Adipocyte (in vitro differentiated cells): ENCODE results near the gene RBM42.

ENCODE experiments used
- DNase-seq: peaks from one replicate; pipeline ENCODE4 v3.0.0-alpha.2; 2015; ENCODE audit warnings: low read depth
- H3K27me3 ChIP-seq: replicated peaks from 2 replicates; pipeline ENCODE4 v1.7.0; 2013; ENCODE audit warnings: mild to moderate bottlenecking, low read length, moderate library complexity; ENCODE audit not compliant: control insufficient read depth, insufficient read depth
- H3K36me3 ChIP-seq: 2 replicates; pipeline ENCODE4 v1.7.0; 2013; ENCODE audit warnings: low read length, mild to moderate bottlenecking, moderate library complexity; ENCODE audit not compliant: control insufficient read depth, insufficient read depth, severe bottlenecking
- H3K4me1 ChIP-seq: 2 replicates; pipeline ENCODE4 v1.7.0; 2013; ENCODE audit warnings: mild to moderate bottlenecking, low read length, moderate library complexity; ENCODE audit not compliant: control insufficient read depth, insufficient read depth
- H3K4me3 ChIP-seq: 2 replicates; pipeline ENCODE4 v1.7.0; 2013; ENCODE audit warnings: mild to moderate bottlenecking, low read length, moderate library complexity
- H3K9ac ChIP-seq: 2 replicates; pipeline ENCODE4 v1.7.0; 2013; ENCODE audit warnings: mild to moderate bottlenecking, low read length, moderate library complexity
- H3K9me3 ChIP-seq: 2 replicates; pipeline ENCODE4 v1.7.0; 2013; ENCODE audit warnings: mild to moderate bottlenecking, low read length, moderate library complexity; ENCODE audit not compliant: control insufficient read depth

Gene RBM42

DNA sequence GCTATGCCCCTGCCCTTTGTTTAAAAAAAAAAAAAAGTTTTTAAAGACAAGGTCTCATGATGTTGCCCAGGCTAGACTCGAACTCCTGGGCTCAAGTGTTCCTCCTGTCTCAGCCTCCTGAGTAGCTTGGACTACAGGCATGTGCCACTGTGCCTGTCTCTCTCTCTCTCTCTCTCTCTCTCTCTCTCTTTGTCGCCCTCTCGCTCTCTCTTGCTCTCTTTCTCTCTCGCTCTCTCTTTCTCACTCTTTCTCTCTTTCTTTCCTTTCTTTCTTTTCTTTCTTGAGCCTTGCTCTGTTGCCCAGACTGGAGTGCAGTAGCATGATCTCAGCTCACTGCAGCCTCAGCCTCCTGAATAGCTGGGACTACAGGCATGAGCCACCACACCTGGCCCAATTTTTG, 26.8 kb downstream of the RBM42 start:
- peaks cover 82% of the 10 kb centered on the region for H3K36me3 ChIP-seq
- no peak overlapping the region for H3K9ac ChIP-seq
- DNase-seq: no peak
- H3K27me3 ChIP-seq: no peaks in the 10 kb centered on the region
- no peaks in the 10 kb centered on the region for H3K4me1 ChIP-seq
- no peak overlapping the region for H3K4me3 ChIP-seq
- no peaks in the 10 kb centered on the region for H3K9me3 ChIP-seq

DNA sequence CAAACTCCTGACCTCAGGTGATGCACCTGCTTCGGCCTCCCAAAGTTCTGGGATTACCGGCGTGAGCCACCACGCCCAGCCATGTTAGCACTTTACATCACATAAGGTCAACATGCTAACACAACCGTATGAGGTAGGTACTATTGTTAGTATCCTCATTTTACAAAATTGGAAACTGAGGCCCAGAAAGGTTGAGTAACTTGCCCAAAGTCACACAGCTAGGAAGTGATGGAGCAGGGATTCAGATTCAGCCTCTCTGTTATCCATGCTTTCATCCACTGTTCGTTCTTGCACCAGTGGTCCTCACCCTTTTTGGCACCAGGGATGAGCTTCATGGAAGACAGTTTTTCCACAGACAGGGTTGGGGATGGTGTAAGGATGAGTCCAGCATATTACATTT, 27.9 kb downstream of the RBM42 start:
- H3K4me1 ChIP-seq: peaks cover 7% of the 10 kb centered on the region
- no peaks in the 10 kb centered on the region for H3K27me3 ChIP-seq
- no peaks in the 10 kb centered on the region for H3K9me3 ChIP-seq
- H3K4me3 ChIP-seq: no peak overlapping the region
- H3K9ac ChIP-seq: no peak overlapping the region
- peaks cover 71% of the 10 kb centered on the region for H3K36me3 ChIP-seq
- DNase-seq: no peak

DNA sequence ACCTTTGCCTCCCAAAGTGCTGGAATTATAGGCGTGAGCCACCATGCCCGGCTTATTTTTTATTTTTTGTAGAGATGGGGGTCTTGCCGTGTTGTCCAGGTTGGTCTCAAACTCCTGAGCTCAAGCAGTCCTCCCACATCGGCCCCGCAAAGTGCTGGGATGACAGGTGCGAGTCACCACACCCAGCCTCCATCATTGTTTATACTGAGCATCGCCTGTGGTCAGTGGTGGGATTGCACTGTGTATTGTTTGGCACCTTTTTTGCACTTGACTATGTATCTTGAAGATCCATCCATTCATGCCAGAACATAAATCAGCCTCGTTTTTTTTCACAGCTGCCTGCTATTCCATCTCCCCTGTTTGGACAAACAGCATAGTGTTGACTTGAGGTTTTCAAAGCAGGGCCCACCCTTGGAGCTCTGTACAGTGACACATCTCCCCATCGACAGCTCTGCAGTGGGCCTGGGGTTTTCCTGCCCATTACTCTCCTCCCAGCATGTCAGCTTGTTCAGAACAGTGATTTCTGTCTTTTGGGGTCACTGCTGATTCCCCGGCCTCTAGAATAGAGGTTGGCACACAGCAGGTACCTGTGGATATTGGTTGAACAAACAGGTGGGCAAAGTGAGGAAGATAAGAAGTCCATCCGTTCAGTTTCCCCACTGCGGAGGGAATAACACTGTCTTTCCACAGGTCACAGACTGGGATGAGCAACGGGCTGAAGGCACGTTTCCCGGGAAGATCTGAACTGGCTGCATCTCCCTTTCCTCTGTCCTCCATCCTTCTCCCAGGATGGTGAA, 29.3 kb downstream of the RBM42 start:
- H3K36me3 ChIP-seq: peaks cover 62% of the 10 kb centered on the region
- no peak overlapping the region for H3K4me3 ChIP-seq
- no peaks in the 10 kb centered on the region for H3K9me3 ChIP-seq
- H3K9ac ChIP-seq: no peak overlapping the region
- no peak for DNase-seq
- no peaks in the 10 kb centered on the region for H3K27me3 ChIP-seq
- H3K4me1 ChIP-seq: peaks cover 7% of the 10 kb centered on the region

GRCh38 chr19:35661995-35662340, 33.1 kb downstream of the RBM42 start:
- no peak overlapping the region for H3K4me3 ChIP-seq

GRCh38 chr19:35663981-35664380, 35.1 kb downstream of the RBM42 start:
- Histone ChIP-seq H3K27me3 (peaks cover 4% of the 10 kb centered on the region), H3K9me3 (no peaks in the 10 kb centered on the region), H3K4me1 (peaks cover 11% of the 10 kb centered on the region), H3K9ac (no peak overlapping the region), H3K36me3 (peaks cover 16% of the 10 kb centered on the region), H3K4me3 (no peak overlapping the region)
- no peak for DNase-seq

More at GRCh38 chr19:35661995-35662340, 33.1 kb downstream of the RBM42 start:
- no peaks in the 10 kb centered on the region for H3K27me3 ChIP-seq
- no peak for DNase-seq
- H3K9ac ChIP-seq: no peak overlapping the region
- peaks cover 11% of the 10 kb centered on the region for H3K4me1 ChIP-seq
- H3K36me3 ChIP-seq: peaks cover 35% of the 10 kb centered on the region
- H3K9me3 ChIP-seq: no peaks in the 10 kb centered on the region

DNA sequence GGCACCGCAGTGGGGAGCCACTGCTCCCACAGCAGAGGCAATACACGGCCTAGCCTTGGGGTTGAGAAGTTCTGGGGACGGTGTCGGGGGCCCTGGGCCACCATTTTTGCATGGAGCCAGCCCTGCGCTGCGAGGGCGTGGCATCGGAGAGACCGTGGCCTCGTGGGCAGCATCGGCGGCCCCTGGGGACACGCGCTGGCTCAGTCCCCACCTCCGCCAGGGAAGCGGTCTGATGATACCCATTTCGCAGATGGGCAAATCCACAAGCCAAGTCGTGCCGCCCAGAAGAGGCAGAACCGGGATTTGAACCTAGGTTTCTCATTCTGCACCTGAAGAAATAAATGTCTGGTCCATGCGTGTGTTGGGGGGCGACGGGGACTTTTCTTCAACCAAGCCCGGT, 36.3 kb downstream of the RBM42 start:
- H3K4me1 ChIP-seq: peaks cover 11% of the 10 kb centered on the region
- H3K4me3 ChIP-seq: no peak overlapping the region
- H3K36me3 ChIP-seq: peaks cover 5% of the 10 kb centered on the region
- H3K9ac ChIP-seq: no peak overlapping the region
- H3K9me3 ChIP-seq: no peaks in the 10 kb centered on the region
- H3K27me3 ChIP-seq: peaks cover 8% of the 10 kb centered on the region
- no peak for DNase-seq

GRCh38 chr19:35665604-35666003, 36.8 kb downstream of the RBM42 start:
- peaks cover 11% of the 10 kb centered on the region for H3K4me1 ChIP-seq
- H3K9ac ChIP-seq: no peak overlapping the region
- H3K9me3 ChIP-seq: no peaks in the 10 kb centered on the region
- peaks cover 5% of the 10 kb centered on the region for H3K36me3 ChIP-seq
- H3K4me3 ChIP-seq: no peak overlapping the region
- peaks cover 8% of the 10 kb centered on the region for H3K27me3 ChIP-seq
- no peak for DNase-seq

- DNase-seq: no peak
- H3K27me3 ChIP-seq: peaks cover 8% of the 10 kb centered on the region
- no peaks in the 10 kb centered on the region for H3K9me3 ChIP-seq
- H3K36me3 ChIP-seq: peaks cover 5% of the 10 kb centered on the region
- peaks cover 6% of the 10 kb centered on the region for H3K4me1 ChIP-seq
- no peak within 1 kb of the TSS for H3K9ac ChIP-seq
- H3K4me3 ChIP-seq: no peak within 1 kb of the TSS
Observed at GRCh38 chr19:35666251-35666913, 37.5 kb downstream of the RBM42 start, which contains the start of gene UPK1A. UPK1A (plus strand) TSS chr19:35666517; CDS start chr19:35666813, 296 bp downstream.

GRCh38 chr19:35669566-35669965, 40.7 kb downstream of the RBM42 start:
- H3K4me1 ChIP-seq: peaks cover 5% of the 10 kb centered on the region
- peaks cover 8% of the 10 kb centered on the region for H3K27me3 ChIP-seq
- no peak overlapping the region for H3K4me3 ChIP-seq
- no peak for DNase-seq
- H3K9ac ChIP-seq: no peak overlapping the region
- no peaks in the 10 kb centered on the region for H3K9me3 ChIP-seq
- H3K36me3 ChIP-seq: no peaks in the 10 kb centered on the region

DNA sequence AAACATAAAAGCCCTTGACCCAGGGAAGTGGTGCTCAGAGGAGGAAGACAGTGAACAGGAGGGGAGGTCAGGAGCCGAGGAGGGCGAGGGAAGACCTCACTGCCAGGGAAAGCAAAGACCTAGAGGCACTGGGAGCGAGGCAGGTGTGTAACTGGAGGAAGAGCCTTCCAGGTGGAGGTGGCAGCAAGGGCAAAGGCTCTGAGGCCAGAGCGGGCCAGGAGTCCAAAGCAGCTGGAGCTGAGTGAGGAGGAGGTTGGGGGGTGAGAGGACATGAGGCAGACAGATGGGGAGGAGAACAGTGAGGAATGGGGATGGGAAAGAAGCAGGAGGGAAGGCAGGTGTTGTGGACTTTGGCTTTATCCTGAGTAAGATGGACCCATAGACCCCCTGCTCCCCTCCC, 41.1 kb downstream of the RBM42 start:
- Histone ChIP-seq H3K4me1 (peaks cover 5% of the 10 kb centered on the region), H3K9ac (no peak overlapping the region), H3K36me3 (no peaks in the 10 kb centered on the region), H3K4me3 (no peak overlapping the region), H3K9me3 (no peaks in the 10 kb centered on the region), H3K27me3 (peaks cover 8% of the 10 kb centered on the region)
- no peak for DNase-seq

DNA sequence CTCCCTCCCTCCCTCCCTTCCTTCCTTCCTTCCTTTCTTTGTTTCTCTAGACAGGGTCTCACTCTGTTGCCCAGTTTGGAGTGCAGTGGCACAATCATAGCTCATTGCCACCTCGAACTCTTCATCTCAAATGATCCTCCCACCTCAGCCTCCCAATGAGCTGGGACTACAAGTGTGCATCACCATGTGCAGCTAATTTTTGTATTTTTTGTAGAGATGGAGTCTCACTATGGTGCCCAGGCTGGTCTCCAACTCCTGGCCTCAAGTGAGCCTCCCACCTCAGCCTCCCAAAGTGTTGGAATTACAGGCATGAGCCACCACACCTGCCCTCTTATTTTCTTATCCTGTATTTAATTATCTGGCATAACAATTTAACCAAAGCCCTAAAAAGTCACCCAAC, 41.9 kb downstream of the RBM42 start:
- H3K9ac ChIP-seq: no peak overlapping the region
- peaks cover 5% of the 10 kb centered on the region for H3K4me1 ChIP-seq
- H3K36me3 ChIP-seq: no peaks in the 10 kb centered on the region
- H3K4me3 ChIP-seq: no peak overlapping the region
- no peaks in the 10 kb centered on the region for H3K9me3 ChIP-seq
- H3K27me3 ChIP-seq: peaks cover 11% of the 10 kb centered on the region
- no peak for DNase-seq
